Measurements from ENCODE around the gene ZFYVE26.

Gene ZFYVE26

GRCh38 chr14:67806246-67806645 is 10.1 kb downstream of the ZFYVE26 start:
- H3K36me3 ChIP-seq (ENCODE audit: low read depth), result peaks cover 91% of the 10 kb centered on the region
- TF ChIP-seq CTCF (IDR thresholded peaks at IDR 0.05; ENCODE audit: poor library complexity, severe bottlenecking), result no peak
- DNase-seq (ENCODE audit: low spot score), result no peak

GRCh38 chr14:67800743-67801142 is 15.6 kb downstream of the ZFYVE26 start:
- ATAC-seq (ENCODE audit: low read depth), result no peak
- no peaks in the 10 kb centered on the region for H3K27me3 ChIP-seq (ENCODE audit: insufficient read depth, poor library complexity, severe bottlenecking)
- H3K27ac ChIP-seq (ENCODE audit: poor library complexity, severe bottlenecking), result no peak overlapping the region
- no peak for TF ChIP-seq CTCF (IDR thresholded peaks at IDR 0.05; ENCODE audit: poor library complexity, severe bottlenecking)
- H3K36me3 ChIP-seq (ENCODE audit: low read depth), result peaks cover 88% of the 10 kb centered on the region
- H3K4me1 ChIP-seq (ENCODE audit: insufficient read depth, poor library complexity, severe bottlenecking), result no peaks in the 10 kb centered on the region
- DNase-seq (ENCODE audit: low spot score), result no peak
- no peaks in the 10 kb centered on the region for H3K9me3 ChIP-seq (ENCODE audit: severe bottlenecking)
- H3K4me3 ChIP-seq (ENCODE audit: severe bottlenecking), result no peak overlapping the region

More at GRCh38 chr14:67806246-67806645, 10.1 kb downstream of the ZFYVE26 start:
- Histone ChIP-seq H3K9me3 (ENCODE audit: severe bottlenecking) (no peaks in the 10 kb centered on the region), H3K4me3 (ENCODE audit: severe bottlenecking) (no peak overlapping the region), H3K27ac (ENCODE audit: poor library complexity, severe bottlenecking) (no peak overlapping the region), H3K27me3 (ENCODE audit: insufficient read depth, poor library complexity, severe bottlenecking) (no peaks in the 10 kb centered on the region), H3K4me1 (ENCODE audit: insufficient read depth, poor library complexity, severe bottlenecking) (no peaks in the 10 kb centered on the region)
- no peak for ATAC-seq (ENCODE audit: low read depth)

- Histone ChIP-seq H3K4me1 (ENCODE audit: insufficient read depth, poor library complexity, severe bottlenecking) (no peaks in the 10 kb centered on the region), H3K9me3 (ENCODE audit: severe bottlenecking) (no peaks in the 10 kb centered on the region), H3K27ac (ENCODE audit: poor library complexity, severe bottlenecking) (no peak overlapping the region), H3K27me3 (ENCODE audit: insufficient read depth, poor library complexity, severe bottlenecking) (no peaks in the 10 kb centered on the region), H3K36me3 (ENCODE audit: low read depth) (peaks cover 87% of the 10 kb centered on the region), H3K4me3 (ENCODE audit: severe bottlenecking) (no peak overlapping the region)
- DNase-seq (ENCODE audit: low spot score) (no peak), ATAC-seq (ENCODE audit: low read depth) (no peak)
- TF ChIP-seq CTCF (IDR thresholded peaks at IDR 0.05; ENCODE audit: poor library complexity, severe bottlenecking), result no peak
Measured at GRCh38 chr14:67798731-67799130, 17.7 kb downstream of the ZFYVE26 start.

GRCh38 chr14:67787673-67788072 is 28.7 kb downstream of the ZFYVE26 start:
- H3K4me3 ChIP-seq (ENCODE audit: severe bottlenecking), result no peak overlapping the region
- H3K27ac ChIP-seq (ENCODE audit: poor library complexity, severe bottlenecking), result no peak overlapping the region
- H3K9me3 ChIP-seq (ENCODE audit: severe bottlenecking), result no peaks in the 10 kb centered on the region
- TF ChIP-seq CTCF (IDR thresholded peaks at IDR 0.05; ENCODE audit: poor library complexity, severe bottlenecking), result no peak
- H3K4me1 ChIP-seq (ENCODE audit: insufficient read depth, poor library complexity, severe bottlenecking), result no peaks in the 10 kb centered on the region
- peaks cover 82% of the 10 kb centered on the region for H3K36me3 ChIP-seq (ENCODE audit: low read depth)
- ATAC-seq (ENCODE audit: low read depth) (no peak), DNase-seq (ENCODE audit: low spot score) (no peak)
- H3K27me3 ChIP-seq (ENCODE audit: insufficient read depth, poor library complexity, severe bottlenecking), result no peaks in the 10 kb centered on the region

GRCh38 chr14:67785270-67786109 is 30.9 kb downstream of the ZFYVE26 start:
- no peaks in the 10 kb centered on the region for H3K9me3 ChIP-seq (ENCODE audit: severe bottlenecking)
- H3K4me3 ChIP-seq (ENCODE audit: severe bottlenecking), result no peak overlapping the region
- no peak for TF ChIP-seq CTCF (IDR thresholded peaks at IDR 0.05; ENCODE audit: poor library complexity, severe bottlenecking)
- no peaks in the 10 kb centered on the region for H3K4me1 ChIP-seq (ENCODE audit: insufficient read depth, poor library complexity, severe bottlenecking)
- no peak overlapping the region for H3K27ac ChIP-seq (ENCODE audit: poor library complexity, severe bottlenecking)
- DNase-seq (ENCODE audit: low spot score) (no peak), ATAC-seq (ENCODE audit: low read depth) (no peak)
- peaks cover 80% of the 10 kb centered on the region for H3K36me3 ChIP-seq (ENCODE audit: low read depth)
- no peaks in the 10 kb centered on the region for H3K27me3 ChIP-seq (ENCODE audit: insufficient read depth, poor library complexity, severe bottlenecking)
